ENCODE measurements around the gene TRRAP.

DNA sequence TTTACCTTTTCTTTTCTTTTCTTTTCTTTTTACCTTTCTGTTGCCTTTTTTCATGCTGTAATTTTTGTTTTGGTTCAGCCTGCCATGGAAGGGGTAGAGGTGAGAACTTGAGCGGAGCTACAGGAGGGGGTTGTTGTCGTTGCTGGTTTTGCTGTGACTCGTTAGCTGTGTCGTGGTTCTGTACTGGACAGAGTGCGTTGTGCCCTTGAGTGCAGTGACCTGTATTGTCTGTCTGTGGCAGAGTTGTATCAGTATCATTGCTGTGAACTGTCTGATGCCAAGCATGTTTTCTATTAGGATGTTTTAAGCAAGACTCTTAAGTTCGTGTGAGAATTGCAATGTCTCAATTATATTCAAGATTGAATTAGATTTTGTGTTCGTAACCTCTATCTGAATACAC, 67.5 kb downstream of the TRRAP start:
- TF ChIP-seq, protein P1, sequence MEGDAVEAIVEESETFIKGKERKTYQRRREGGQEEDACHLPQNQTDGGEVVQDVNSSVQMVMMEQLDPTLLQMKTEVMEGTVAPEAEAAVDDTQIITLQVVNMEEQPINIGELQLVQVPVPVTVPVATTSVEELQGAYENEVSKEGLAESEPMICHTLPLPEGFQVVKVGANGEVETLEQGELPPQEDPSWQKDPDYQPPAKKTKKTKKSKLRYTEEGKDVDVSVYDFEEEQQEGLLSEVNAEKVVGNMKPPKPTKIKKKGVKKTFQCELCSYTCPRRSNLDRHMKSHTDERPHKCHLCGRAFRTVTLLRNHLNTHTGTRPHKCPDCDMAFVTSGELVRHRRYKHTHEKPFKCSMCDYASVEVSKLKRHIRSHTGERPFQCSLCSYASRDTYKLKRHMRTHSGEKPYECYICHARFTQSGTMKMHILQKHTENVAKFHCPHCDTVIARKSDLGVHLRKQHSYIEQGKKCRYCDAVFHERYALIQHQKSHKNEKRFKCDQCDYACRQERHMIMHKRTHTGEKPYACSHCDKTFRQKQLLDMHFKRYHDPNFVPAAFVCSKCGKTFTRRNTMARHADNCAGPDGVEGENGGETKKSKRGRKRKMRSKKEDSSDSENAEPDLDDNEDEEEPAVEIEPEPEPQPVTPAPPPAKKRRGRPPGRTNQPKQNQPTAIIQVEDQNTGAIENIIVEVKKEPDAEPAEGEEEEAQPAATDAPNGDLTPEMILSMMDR (tag by site-specific recombination; IDR thresholded peaks at IDR 0.05), result no peak
- no peak for TF ChIP-seq YY1 (tag by site-specific recombination; IDR thresholded peaks at IDR 0.05)
- TF ChIP-seq, protein P2, sequence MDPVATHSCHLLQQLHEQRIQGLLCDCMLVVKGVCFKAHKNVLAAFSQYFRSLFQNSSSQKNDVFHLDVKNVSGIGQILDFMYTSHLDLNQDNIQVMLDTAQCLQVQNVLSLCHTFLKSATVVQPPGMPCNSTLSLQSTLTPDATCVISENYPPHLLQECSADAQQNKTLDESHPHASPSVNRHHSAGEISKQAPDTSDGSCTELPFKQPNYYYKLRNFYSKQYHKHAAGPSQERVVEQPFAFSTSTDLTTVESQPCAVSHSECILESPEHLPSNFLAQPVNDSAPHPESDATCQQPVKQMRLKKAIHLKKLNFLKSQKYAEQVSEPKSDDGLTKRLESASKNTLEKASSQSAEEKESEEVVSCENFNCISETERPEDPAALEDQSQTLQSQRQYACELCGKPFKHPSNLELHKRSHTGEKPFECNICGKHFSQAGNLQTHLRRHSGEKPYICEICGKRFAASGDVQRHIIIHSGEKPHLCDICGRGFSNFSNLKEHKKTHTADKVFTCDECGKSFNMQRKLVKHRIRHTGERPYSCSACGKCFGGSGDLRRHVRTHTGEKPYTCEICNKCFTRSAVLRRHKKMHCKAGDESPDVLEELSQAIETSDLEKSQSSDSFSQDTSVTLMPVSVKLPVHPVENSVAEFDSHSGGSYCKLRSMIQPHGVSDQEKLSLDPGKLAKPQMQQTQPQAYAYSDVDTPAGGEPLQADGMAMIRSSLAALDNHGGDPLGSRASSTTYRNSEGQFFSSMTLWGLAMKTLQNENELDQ (tag by site-specific recombination; IDR thresholded peaks at IDR 0.05; ENCODE audit: low read depth), result no peak
- TF ChIP-seq ZBTB20 (tag by site-specific recombination; IDR thresholded peaks at IDR 0.05), result no peak
- TF ChIP-seq, protein P3, sequence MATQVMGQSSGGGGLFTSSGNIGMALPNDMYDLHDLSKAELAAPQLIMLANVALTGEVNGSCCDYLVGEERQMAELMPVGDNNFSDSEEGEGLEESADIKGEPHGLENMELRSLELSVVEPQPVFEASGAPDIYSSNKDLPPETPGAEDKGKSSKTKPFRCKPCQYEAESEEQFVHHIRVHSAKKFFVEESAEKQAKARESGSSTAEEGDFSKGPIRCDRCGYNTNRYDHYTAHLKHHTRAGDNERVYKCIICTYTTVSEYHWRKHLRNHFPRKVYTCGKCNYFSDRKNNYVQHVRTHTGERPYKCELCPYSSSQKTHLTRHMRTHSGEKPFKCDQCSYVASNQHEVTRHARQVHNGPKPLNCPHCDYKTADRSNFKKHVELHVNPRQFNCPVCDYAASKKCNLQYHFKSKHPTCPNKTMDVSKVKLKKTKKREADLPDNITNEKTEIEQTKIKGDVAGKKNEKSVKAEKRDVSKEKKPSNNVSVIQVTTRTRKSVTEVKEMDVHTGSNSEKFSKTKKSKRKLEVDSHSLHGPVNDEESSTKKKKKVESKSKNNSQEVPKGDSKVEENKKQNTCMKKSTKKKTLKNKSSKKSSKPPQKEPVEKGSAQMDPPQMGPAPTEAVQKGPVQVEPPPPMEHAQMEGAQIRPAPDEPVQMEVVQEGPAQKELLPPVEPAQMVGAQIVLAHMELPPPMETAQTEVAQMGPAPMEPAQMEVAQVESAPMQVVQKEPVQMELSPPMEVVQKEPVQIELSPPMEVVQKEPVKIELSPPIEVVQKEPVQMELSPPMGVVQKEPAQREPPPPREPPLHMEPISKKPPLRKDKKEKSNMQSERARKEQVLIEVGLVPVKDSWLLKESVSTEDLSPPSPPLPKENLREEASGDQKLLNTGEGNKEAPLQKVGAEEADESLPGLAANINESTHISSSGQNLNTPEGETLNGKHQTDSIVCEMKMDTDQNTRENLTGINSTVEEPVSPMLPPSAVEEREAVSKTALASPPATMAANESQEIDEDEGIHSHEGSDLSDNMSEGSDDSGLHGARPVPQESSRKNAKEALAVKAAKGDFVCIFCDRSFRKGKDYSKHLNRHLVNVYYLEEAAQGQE (tag by site-specific recombination; IDR thresholded peaks at IDR 0.05), result no peak
- no peak for TF ChIP-seq SCRT1 (tag by site-specific recombination; IDR thresholded peaks at IDR 0.05; ENCODE audit: borderline replicate concordance)
- TF ChIP-seq ZNF785 (tag by site-specific recombination; IDR thresholded peaks at IDR 0.05), result no peak
- TF ChIP-seq ZBTB11 (tag by site-specific recombination; conservative IDR thresholded peaks at IDR 0.05; ENCODE audit: low read depth), result no peak

Data from HEK293 (cell line).